Activated CD8-positive, alpha-beta memory T cell treated with anti-CD3 and anti-CD28 coated beads, Interleukin-2, amount 10 ng/mL, durations not matched to agents 7 days and 5 days (primary cell): ENCODE results near the gene EPGN. TPM values are rescaled to one million over a fixed set of nuclear protein-coding genes. Genes with fewer than 3 reads are reported as not detected.

Experiments
- ATAC-seq: fragments of 150-1000 bp; cut with Tn5 transposase; one replicate; pipeline ENCODE4 v1.10.0; 2021; ENCODE audit warnings: moderate library complexity
- CTCF ChIA-PET: fragments of 350-600 bp; sonication (Branson Sonifier 250); formaldehyde crosslinking; loops from one replicate; lab custom pipeline; 2021; ENCODE audit warnings: antibody characterized with exemption; lab: Charles Lee
- DNase-seq: peaks from one replicate; pipeline ENCODE4 v3.0.0-alpha.2; 2020
- H3K27ac Mint-ChIP-seq: one replicate; pipeline ENCODE4 v1.8.0; 2021; ENCODE audit warnings: mild to moderate bottlenecking, mixed read lengths
- H3K27me3 Mint-ChIP-seq: one replicate; pipeline ENCODE4 v1.8.0; 2021; ENCODE audit warnings: mixed read lengths
- H3K36me3 Mint-ChIP-seq: one replicate; pipeline ENCODE4 v1.8.0; 2021; ENCODE audit warnings: mild to moderate bottlenecking, mixed read lengths
- H3K4me1 Mint-ChIP-seq: one replicate; pipeline ENCODE4 v1.8.0; 2021; ENCODE audit warnings: mixed read lengths
- H3K4me3 Mint-ChIP-seq: one replicate; pipeline ENCODE4 v1.8.0; 2021; ENCODE audit warnings: mild to moderate bottlenecking, moderate library complexity, mixed read lengths
- H3K9me3 Mint-ChIP-seq: one replicate; pipeline ENCODE4 v1.8.0; 2022; ENCODE audit warnings: low read depth, mixed read lengths
- total RNA-seq, 2 experiments: library from RNA; stranded (reverse); gene quantifications; one replicate each; pipeline ENCODE4 v1.2.3, GENCODE V29; 2021

EPGN gene
- total RNA-seq, 2 experiments from 2014 or later, result not detected

GRCh38 chr4:74316397-74316796 lies 8.1 kb downstream of the EPGN start:
- Mint-ChIP-seq H3K4me3 (no peak overlapping the region), H3K36me3 (no peaks in the 10 kb centered on the region), H3K27me3 (peaks cover 6% of the 10 kb centered on the region), H3K27ac (no peak overlapping the region), H3K9me3 (no peaks in the 10 kb centered on the region), H3K4me1 (no peaks in the 10 kb centered on the region)
- CTCF ChIA-PET, result interaction anchor here (1.0 kb wide), 1 partner anchor 128 kb away, joined by 3 read pairs; no protein-coding TSS in a partner anchor
- ATAC-seq (no peak), DNase-seq (no peak)

GRCh38 chr4:74317616-74318246 lies 9.5 kb downstream of the EPGN start:
- H3K4me1 Mint-ChIP-seq, result no peaks in the 10 kb centered on the region
- H3K27ac Mint-ChIP-seq, result no peak overlapping the region
- CTCF ChIA-PET, result no interaction called here
- no peak for DNase-seq
- ATAC-seq, result no peak
- H3K36me3 Mint-ChIP-seq, result no peaks in the 10 kb centered on the region
- peaks cover 12% of the 10 kb centered on the region for H3K27me3 Mint-ChIP-seq
- no peak overlapping the region for H3K4me3 Mint-ChIP-seq
- H3K9me3 Mint-ChIP-seq, result no peaks in the 10 kb centered on the region

DNA sequence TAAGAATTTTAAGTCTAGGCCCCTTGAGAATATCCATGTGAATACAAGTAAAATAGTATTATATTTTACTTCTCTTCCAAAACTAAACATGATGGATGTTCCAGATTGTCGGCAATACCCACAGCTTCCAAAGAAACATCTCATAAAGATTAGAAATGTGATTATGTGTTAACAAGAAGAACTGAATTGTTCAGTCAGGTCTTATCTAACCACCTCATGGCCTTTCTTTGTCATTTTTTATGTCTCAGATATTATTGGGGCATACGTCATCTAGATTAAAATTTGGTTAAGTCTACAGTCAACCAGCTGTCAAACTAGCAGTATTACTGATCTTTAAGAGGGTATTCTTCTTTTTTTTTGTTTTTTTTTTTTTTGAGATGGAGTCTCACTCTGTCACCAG lies 10.0 kb downstream of the EPGN start:
- Mint-ChIP-seq H3K4me3 (no peak overlapping the region), H3K4me1 (no peaks in the 10 kb centered on the region), H3K9me3 (no peaks in the 10 kb centered on the region), H3K27me3 (peaks cover 15% of the 10 kb centered on the region), H3K27ac (no peak overlapping the region), H3K36me3 (no peaks in the 10 kb centered on the region)
- ATAC-seq (no peak), DNase-seq (no peak)
- CTCF ChIA-PET, result interaction anchor here (2.1 kb wide), 1 partner anchor 90 kb away, joined by 5 read pairs; no protein-coding TSS in a partner anchor

DNA sequence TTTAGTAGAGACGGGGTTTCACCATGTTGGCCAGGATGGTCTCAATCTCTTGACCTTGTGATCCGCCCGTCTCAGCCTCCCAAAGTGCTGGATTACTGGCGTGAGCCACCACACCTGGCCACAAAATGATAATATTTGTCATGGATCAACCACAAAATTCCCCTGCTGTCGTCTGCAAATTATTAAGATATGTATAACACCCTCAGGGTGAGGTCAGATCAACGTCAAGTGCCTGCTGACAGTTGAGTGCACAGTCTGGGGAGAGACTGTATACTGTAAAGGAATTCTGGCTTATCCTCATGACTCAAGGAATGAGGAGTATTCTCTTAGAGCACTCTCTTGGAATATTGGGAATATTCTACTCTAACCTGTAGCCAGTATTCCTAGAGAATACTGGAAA lies 11.2 kb downstream of the EPGN start:
- ATAC-seq, result no peak
- H3K36me3 Mint-ChIP-seq, result no peaks in the 10 kb centered on the region
- CTCF ChIA-PET, result interaction anchor here (1.2 to 2.1 kb wide), 3 partner anchors 41 to 356 kb away, joined by 3 to 7 read pairs (median 5); no protein-coding TSS in a partner anchor
- no peak overlapping the region for H3K4me3 Mint-ChIP-seq
- no peaks in the 10 kb centered on the region for H3K9me3 Mint-ChIP-seq
- H3K4me1 Mint-ChIP-seq, result no peaks in the 10 kb centered on the region
- DNase-seq, result no peak
- H3K27ac Mint-ChIP-seq, result no peak overlapping the region
- peaks cover 26% of the 10 kb centered on the region for H3K27me3 Mint-ChIP-seq

DNA sequence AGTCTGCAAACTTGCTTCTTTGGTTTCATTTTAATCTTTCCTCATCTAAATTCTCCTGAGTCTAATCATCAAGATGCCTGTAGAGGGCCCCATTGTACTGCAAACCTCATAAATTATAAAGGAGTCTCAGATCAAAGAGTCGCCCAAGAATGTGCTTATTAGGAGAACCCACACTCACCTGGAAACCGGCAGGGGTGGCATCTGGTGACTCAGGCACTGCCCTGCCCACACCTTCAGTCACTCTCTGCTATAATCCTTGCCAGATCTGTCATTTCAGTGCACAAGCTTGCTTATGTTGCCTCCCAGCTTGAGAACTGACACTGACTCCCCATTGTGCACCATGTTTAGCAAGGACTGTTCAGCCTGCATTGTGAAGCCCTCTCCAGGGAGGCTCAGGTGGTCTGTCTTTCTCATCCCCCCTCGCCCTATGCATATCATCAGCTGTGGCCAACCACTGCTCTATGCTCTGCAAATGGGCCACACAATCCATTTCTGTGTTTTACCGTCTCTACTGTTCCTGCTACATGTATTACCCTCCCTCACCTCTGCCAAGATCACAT lies 12.4 kb downstream of the EPGN start:
- peak; percentile 42 for DNase-seq
- Mint-ChIP-seq H3K4me3 (no peak overlapping the region), H3K9me3 (no peaks in the 10 kb centered on the region), H3K27me3 (peaks cover 30% of the 10 kb centered on the region), H3K27ac (no peak overlapping the region), H3K4me1 (no peaks in the 10 kb centered on the region), H3K36me3 (no peaks in the 10 kb centered on the region)
- CTCF ChIA-PET, result interaction anchor here (1.0 to 1.7 kb wide), 7 partner anchors 30 to 355 kb away, joined by 3 to 7 read pairs (median 3); no protein-coding TSS in a partner anchor
- ATAC-seq, result peak; percentile 69

GRCh38 chr4:74322301-74322700 lies 14.0 kb downstream of the EPGN start:
- Mint-ChIP-seq H3K4me1 (no peaks in the 10 kb centered on the region), H3K27ac (no peak overlapping the region), H3K9me3 (no peaks in the 10 kb centered on the region), H3K27me3 (peaks cover 30% of the 10 kb centered on the region), H3K36me3 (no peaks in the 10 kb centered on the region), H3K4me3 (no peak overlapping the region)
- DNase-seq, result no peak
- CTCF ChIA-PET, result interaction anchor here (1.3 kb wide), 1 partner anchor 94 kb away, joined by 4 read pairs; no protein-coding TSS in a partner anchor
- no peak for ATAC-seq

GRCh38 chr4:74323663-74324062 lies 15.4 kb downstream of the EPGN start:
- H3K9me3 Mint-ChIP-seq, result no peaks in the 10 kb centered on the region
- no peaks in the 10 kb centered on the region for H3K4me1 Mint-ChIP-seq
- no peak overlapping the region for H3K4me3 Mint-ChIP-seq
- DNase-seq, result no peak
- peaks cover 37% of the 10 kb centered on the region for H3K27me3 Mint-ChIP-seq
- H3K36me3 Mint-ChIP-seq, result no peaks in the 10 kb centered on the region
- ATAC-seq, result no peak
- H3K27ac Mint-ChIP-seq, result no peak overlapping the region
- CTCF ChIA-PET, result interaction anchor here (1.0 kb wide), 1 partner anchor 352 kb away, joined by 3 read pairs; no protein-coding TSS in a partner anchor

DNA sequence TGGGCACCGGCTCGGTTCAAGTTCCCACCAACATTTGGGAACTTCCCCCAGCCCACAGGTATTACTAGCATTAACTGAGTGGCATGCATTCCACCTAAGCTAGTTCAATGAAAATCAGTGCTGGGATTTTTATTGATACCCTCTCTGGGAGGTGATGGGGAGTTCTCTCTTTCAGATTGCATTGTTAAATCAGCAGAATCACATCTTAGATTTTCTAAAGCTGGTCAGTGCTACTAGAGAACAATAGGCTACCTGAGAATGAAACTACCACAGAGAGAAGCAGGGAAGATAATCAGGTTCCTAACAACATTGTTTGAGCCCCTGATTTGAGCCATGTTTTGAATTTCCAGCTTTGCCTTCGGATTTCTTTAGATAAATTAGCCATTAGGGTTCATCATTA lies 16.0 kb downstream of the EPGN start:
- Mint-ChIP-seq H3K27ac (no peak overlapping the region), H3K4me1 (no peaks in the 10 kb centered on the region), H3K36me3 (no peaks in the 10 kb centered on the region), H3K27me3 (peaks cover 43% of the 10 kb centered on the region), H3K9me3 (no peaks in the 10 kb centered on the region), H3K4me3 (no peak overlapping the region)
- CTCF ChIA-PET, result no interaction called here
- no peak for ATAC-seq
- no peak for DNase-seq

DNA sequence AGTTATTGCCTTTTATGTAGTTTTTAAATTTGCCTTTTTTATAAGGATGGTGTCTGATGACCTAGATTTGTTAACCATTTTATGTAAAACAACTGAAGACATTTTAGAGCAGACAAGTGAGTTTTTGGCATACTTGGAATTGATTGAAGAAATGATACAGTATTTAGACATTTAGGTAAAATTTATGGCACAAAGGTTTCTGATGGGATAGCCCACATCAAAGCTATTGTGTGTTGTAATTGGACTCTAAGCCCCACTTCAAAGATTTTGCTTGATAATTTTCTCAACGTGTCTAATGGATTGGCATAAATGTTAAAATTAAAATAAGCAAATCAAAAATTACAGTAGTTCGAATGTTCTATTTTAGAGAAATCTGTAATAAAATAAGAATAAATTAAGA lies 17.6 kb downstream of the EPGN start:
- peaks cover 50% of the 10 kb centered on the region for H3K27me3 Mint-ChIP-seq
- H3K4me1 Mint-ChIP-seq, result no peaks in the 10 kb centered on the region

DNA sequence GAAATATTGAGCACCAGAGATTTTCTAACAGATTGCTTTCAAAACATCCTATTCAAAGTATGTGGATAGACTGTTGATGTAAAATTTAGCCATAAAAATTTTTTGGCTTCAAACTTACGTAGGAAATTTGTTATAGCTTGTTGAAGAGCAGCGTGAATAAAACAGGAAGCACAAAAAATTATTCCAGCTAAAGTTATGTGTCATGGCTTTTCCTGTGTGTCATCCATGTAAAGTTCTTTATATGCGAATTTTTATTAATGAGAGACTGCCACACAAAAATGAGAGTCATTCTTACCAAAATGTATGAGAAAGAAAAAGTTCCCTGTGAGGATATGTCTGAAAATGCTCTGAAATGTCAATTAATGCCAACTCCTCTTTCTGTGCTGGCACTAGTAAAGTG lies 19.5 kb downstream of the EPGN start:
- Mint-ChIP-seq H3K4me3 (no peak overlapping the region), H3K27me3 (peaks cover 42% of the 10 kb centered on the region), H3K36me3 (no peaks in the 10 kb centered on the region), H3K4me1 (no peaks in the 10 kb centered on the region), H3K9me3 (no peaks in the 10 kb centered on the region), H3K27ac (no peak overlapping the region)
- DNase-seq (no peak), ATAC-seq (no peak)
- CTCF ChIA-PET, result no interaction called here

More for the DNA sequence above, 17.6 kb downstream of the EPGN start:
- ATAC-seq (no peak), DNase-seq (no peak)
- no peak overlapping the region for H3K27ac Mint-ChIP-seq
- CTCF ChIA-PET, result no interaction called here
- H3K36me3 Mint-ChIP-seq, result no peaks in the 10 kb centered on the region
- no peak overlapping the region for H3K4me3 Mint-ChIP-seq
- no peaks in the 10 kb centered on the region for H3K9me3 Mint-ChIP-seq

GRCh38 chr4:74328501-74328900 lies 20.2 kb downstream of the EPGN start:
- ATAC-seq, result no peak
- Mint-ChIP-seq H3K4me3 (no peak overlapping the region), H3K9me3 (no peaks in the 10 kb centered on the region), H3K27ac (no peak overlapping the region), H3K4me1 (no peaks in the 10 kb centered on the region), H3K36me3 (no peaks in the 10 kb centered on the region), H3K27me3 (peaks cover 38% of the 10 kb centered on the region)
- CTCF ChIA-PET, result no interaction called here
- DNase-seq, result no peak

DNA sequence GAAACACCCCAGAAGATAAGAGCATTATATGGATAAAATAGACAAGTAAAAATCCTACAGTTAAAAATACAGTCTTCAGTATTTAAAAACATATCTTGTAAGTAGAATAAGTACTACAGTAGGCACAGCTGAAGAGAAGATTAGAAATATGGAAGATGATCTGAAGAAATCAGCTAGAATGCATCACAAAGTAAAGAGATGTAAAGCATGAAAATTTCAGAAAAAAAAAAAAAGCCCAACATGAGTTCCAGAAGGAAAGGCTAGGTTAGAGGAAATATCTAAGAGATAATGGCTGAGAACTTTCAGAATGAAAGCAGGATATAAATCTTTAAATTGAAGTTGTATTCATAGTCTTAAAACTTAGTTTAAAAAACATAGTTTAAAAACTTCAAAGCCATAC lies 21.0 kb downstream of the EPGN start:
- no peak overlapping the region for H3K4me3 Mint-ChIP-seq
- peaks cover 33% of the 10 kb centered on the region for H3K27me3 Mint-ChIP-seq
- ATAC-seq (no peak), DNase-seq (no peak)
- CTCF ChIA-PET, result no interaction called here
- no peak overlapping the region for H3K27ac Mint-ChIP-seq
- no peaks in the 10 kb centered on the region for H3K9me3 Mint-ChIP-seq
- H3K4me1 Mint-ChIP-seq, result no peaks in the 10 kb centered on the region
- H3K36me3 Mint-ChIP-seq, result no peaks in the 10 kb centered on the region

- ATAC-seq (no peak), DNase-seq (no peak)
- Mint-ChIP-seq H3K4me1 (no peaks in the 10 kb centered on the region), H3K27ac (no peak overlapping the region), H3K36me3 (no peaks in the 10 kb centered on the region), H3K4me3 (no peak overlapping the region), H3K27me3 (peaks cover 32% of the 10 kb centered on the region), H3K9me3 (no peaks in the 10 kb centered on the region)
- CTCF ChIA-PET, result no interaction called here
Observed at GRCh38 chr4:74330295-74330750, 22.1 kb downstream of the EPGN start.

DNA sequence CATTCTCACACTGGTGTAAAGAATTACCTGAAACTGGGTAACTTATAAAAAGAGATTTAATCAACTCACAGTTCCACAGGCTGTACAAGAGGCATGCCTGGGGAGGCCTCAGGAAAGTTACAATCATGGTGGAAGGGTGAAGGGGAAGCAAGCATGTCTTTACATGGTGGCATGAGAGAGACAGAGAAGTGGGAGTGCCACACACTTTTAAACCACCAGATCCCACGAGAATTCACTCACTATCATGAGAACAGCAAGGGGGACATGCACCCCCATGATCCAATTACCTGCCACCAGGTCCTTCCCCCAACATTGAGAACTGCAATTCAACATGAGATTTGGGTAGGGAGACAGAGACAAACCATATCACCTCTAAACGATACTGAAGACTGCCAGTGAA lies 23.0 kb downstream of the EPGN start:
- CTCF ChIA-PET, result no interaction called here
- ATAC-seq (no peak), DNase-seq (no peak)
- H3K27me3 Mint-ChIP-seq, result peaks cover 29% of the 10 kb centered on the region
- no peaks in the 10 kb centered on the region for H3K4me1 Mint-ChIP-seq
- H3K9me3 Mint-ChIP-seq, result no peaks in the 10 kb centered on the region
- no peak overlapping the region for H3K4me3 Mint-ChIP-seq
- no peaks in the 10 kb centered on the region for H3K36me3 Mint-ChIP-seq
- no peak overlapping the region for H3K27ac Mint-ChIP-seq
